ENCODE data around the gene KRT33B.

DNA sequence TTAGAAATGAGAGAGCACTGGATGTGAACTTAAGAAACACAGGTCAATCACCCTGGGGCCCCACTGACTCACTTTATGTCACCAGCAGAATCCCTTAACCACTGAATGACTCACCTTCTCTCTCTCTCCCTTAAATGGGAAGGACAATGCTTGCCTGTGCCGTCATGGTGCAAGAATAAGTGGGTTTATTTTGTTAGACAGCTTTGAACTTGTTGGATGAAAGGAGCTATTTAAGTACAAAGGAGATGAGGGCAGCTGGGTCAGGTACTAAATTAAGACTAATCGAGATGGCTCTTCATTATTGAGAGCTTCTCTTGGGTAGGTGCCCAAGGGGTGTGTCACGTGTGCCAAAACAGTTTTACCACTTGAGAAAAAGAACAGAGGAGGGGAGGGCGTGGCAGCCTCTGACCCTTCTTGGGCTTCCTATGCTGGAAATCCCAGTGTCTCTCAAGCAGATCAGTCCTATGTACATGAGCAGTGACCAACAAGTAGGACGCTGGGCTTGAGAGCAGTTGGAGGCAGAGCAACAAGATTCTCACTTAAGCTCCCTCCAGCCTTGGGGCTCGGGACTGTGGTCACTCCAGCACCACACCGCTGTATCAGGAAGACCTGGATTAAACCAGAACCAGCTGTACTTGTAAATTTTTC, 34.5 kb upstream of the KRT33B start:
- TF ChIP-seq, protein P1, sequence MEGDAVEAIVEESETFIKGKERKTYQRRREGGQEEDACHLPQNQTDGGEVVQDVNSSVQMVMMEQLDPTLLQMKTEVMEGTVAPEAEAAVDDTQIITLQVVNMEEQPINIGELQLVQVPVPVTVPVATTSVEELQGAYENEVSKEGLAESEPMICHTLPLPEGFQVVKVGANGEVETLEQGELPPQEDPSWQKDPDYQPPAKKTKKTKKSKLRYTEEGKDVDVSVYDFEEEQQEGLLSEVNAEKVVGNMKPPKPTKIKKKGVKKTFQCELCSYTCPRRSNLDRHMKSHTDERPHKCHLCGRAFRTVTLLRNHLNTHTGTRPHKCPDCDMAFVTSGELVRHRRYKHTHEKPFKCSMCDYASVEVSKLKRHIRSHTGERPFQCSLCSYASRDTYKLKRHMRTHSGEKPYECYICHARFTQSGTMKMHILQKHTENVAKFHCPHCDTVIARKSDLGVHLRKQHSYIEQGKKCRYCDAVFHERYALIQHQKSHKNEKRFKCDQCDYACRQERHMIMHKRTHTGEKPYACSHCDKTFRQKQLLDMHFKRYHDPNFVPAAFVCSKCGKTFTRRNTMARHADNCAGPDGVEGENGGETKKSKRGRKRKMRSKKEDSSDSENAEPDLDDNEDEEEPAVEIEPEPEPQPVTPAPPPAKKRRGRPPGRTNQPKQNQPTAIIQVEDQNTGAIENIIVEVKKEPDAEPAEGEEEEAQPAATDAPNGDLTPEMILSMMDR (IDR thresholded peaks at IDR 0.05; ENCODE audit: low read length): no peak
- no peak for TF ChIP-seq EZH2 (IDR thresholded peaks at IDR 0.05; ENCODE audit: borderline replicate concordance, low read length)
